ENCODE data around the gene CASK. TPM values are rescaled to one million over a fixed set of nuclear protein-coding genes. Genes with fewer than 3 reads are reported as not detected.
A peak's percentile ranks its signal among the peaks of the same experiment; 100 is the strongest.

Gene CASK
- total and polyA plus RNA-seq, 8 donors: 4.7 to 42.5 (median 22.9) TPM

DNA sequence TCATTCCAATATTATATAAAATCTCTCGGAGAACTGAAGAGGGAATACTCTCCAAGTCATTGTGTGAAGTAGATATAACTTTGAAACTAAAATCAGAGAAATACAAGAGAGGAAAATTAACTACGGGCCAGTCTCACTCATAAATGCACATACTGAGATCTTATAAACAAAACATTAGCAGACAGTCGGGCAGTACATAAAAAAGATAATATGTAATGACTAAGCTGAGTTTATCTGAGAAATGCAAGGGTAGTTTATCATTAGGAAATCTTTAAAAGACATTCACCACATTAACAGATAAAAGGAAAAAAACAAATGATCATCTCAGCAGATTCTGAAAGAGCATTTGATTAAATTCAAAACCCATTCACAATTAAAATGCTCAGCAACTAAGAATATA lies 359.5 kb downstream of the CASK start:
- intact Hi-C loops (cut with DNase I): no loop called here
- ATAC-seq: no peak
- peak; percentile 89 for FAIRE-seq
- Histone ChIP-seq H3K9me3 (no peaks in the 10 kb centered on the region), H3K36me3 (no peaks in the 10 kb centered on the region), H3K4me1 (no peaks in the 10 kb centered on the region), H3K27me3 (no peaks in the 10 kb centered on the region), H3K27ac (no peak overlapping the region), H3K4me3 (no peak overlapping the region)
- no peak for DNase-seq
- TF ChIP-seq, protein P1, sequence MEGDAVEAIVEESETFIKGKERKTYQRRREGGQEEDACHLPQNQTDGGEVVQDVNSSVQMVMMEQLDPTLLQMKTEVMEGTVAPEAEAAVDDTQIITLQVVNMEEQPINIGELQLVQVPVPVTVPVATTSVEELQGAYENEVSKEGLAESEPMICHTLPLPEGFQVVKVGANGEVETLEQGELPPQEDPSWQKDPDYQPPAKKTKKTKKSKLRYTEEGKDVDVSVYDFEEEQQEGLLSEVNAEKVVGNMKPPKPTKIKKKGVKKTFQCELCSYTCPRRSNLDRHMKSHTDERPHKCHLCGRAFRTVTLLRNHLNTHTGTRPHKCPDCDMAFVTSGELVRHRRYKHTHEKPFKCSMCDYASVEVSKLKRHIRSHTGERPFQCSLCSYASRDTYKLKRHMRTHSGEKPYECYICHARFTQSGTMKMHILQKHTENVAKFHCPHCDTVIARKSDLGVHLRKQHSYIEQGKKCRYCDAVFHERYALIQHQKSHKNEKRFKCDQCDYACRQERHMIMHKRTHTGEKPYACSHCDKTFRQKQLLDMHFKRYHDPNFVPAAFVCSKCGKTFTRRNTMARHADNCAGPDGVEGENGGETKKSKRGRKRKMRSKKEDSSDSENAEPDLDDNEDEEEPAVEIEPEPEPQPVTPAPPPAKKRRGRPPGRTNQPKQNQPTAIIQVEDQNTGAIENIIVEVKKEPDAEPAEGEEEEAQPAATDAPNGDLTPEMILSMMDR (IDR thresholded peaks at IDR 0.05): no peak
- WGBS, 2 donors: 56 to 59% methylated on average over 3 of the region's 3 CpGs

DNA sequence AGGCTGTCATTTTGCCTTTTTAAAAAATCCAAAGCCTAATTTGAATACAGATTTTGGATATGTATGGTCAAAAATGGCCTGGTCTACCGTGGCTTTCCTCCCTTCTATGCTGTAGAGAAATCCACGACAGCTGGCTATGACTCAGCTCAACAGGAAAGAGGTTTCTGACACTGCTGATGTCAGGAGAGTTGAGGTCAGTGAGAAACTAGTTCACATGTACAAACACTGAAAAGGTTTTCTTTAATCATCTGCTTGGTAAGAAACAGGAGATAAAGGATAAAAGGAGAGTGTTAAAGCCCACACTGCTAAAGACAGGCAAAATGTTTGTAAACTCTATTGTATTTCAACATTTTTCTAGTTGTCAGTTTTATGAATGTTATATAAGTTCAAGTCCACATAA lies 362.3 kb downstream of the CASK start:
- no peaks in the 10 kb centered on the region for H3K27me3 ChIP-seq
- H3K4me3 ChIP-seq: no peak overlapping the region
- DNase-seq (peak in 2 of 6 donors; percentile 2 to 18), FAIRE-seq (peak; percentile 74), ATAC-seq (peak in 3 of 4 donors; percentile 58 to 89 (median 74))
- H3K9me3 ChIP-seq: no peaks in the 10 kb centered on the region
- H3K36me3 ChIP-seq: no peaks in the 10 kb centered on the region
- WGBS, 2 donors: 39 to 53% methylated on average over 2 of the region's 2 CpGs
- TF ChIP-seq, protein P1 (IDR thresholded peaks at IDR 0.05): no peak
- no peaks in the 10 kb centered on the region for H3K4me1 ChIP-seq
- intact Hi-C loops (cut with DNase I): no loop called here
- peak overlapping the region in 1 of 4 donors; percentile 49 for H3K27ac ChIP-seq

DNA sequence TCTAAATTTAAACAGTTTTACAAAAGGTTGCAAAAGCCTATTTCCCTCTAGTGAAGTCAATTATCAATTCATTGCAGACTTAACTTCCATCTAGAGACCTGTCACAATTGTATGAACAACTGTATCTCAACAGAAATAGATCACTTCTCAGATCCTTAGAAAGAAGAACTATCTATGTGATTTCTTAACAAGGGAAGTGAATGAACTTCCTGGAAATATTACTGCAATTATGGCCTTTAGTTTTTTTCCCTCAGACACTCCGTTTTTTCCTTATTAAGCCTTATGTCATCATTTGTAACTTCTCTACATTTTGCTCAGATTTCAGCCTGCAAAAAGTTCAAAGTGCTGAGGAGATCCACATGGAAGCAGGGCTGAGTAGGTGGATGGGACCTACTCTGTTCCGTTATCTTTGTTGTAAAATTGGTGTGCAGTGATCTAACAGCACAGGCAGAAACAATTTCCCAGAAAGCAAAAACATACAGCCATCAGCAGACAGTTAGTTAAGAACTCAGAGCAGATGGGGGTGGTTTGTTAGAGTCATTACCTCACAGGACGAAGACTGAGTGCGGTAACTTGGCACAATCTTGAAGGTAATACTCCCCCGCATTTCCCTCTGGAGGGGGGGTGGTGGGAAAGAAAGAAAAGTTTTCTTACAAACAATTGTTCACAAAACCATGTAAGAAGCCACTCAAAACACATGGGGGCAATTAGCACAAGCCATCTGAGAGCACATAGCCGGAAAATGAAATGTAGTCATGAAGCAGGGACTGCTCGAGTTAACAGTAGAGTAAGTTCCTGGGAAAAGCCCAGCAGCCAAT lies 363.9 kb downstream of the CASK start:
- Histone ChIP-seq H3K4me3 (no peak overlapping the region), H3K9me3 (no peaks in the 10 kb centered on the region), H3K4me1 (no peaks in the 10 kb centered on the region), H3K27ac (no peak overlapping the region), H3K36me3 (no peaks in the 10 kb centered on the region), H3K27me3 (peaks cover 0 to 9% (median 0%) of the 10 kb centered on the region in 4 donors)
- no peak for DNase-seq
- TF ChIP-seq, protein P1 (IDR thresholded peaks at IDR 0.05): no peak
- WGBS, 2 donors: 59 to 70% methylated on average over 7 of the region's 7 CpGs
- peak in 2 of 4 donors; percentile 42 to 60 for ATAC-seq
- peak; percentile 72 for FAIRE-seq
- intact Hi-C loops (cut with DNase I): no loop called here

DNA sequence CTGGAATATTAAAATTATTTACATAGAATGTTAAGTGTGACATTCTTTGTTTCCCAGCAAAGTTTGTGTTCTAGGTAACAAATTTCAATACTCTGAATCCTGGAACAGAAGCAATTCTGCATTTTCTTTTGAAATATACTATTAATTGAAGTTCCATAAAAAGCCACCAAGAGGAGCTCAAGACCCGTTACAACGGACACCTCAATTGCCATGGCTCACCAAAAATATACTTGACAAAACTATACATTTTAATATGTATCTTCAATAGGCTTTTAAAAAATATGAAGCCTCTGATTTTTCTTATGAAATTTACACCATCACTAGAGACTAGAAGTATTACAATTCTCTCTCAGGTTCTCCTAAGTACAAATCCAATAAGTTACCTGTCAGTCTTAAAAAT lies 364.8 kb downstream of the CASK start:
- peak in 2 of 4 donors; percentile 59 for ATAC-seq
- DNase-seq: no peak
- Histone ChIP-seq H3K4me3 (no peak overlapping the region), H3K27me3 (peaks cover 0 to 9% (median 0%) of the 10 kb centered on the region in 4 donors), H3K27ac (no peak overlapping the region), H3K9me3 (no peaks in the 10 kb centered on the region), H3K4me1 (no peaks in the 10 kb centered on the region), H3K36me3 (no peaks in the 10 kb centered on the region)
- intact Hi-C loops (cut with DNase I): no loop called here
- TF ChIP-seq, protein P1 (IDR thresholded peaks at IDR 0.05): no peak
- WGBS, 2 donors: 20 to 35% methylated on average over 2 of the region's 2 CpGs
- FAIRE-seq: peak; percentile 57

DNA sequence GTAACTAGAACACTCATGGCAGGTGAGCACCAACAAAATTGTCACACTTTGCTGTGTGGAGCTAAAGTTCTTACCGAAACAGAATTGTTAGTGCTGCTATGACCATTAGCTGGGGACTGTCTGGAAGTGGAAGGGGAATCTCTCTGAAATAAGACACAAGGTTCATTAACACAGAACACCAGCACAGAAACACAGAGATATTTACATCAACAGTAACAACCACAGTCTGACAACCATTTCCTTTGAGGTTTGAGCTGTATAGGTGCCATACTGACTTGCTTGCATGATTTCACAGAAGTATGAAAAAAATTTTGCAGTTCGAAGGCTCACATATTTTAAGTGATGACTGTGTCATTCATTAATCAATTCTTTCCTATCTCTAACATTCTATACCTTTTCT lies 366.4 kb downstream of the CASK start:
- TF ChIP-seq, protein P1 (IDR thresholded peaks at IDR 0.05): no peak
- 63 to 80% methylated on average over 2 of the region's 2 CpGs for WGBS, 2 donors
- FAIRE-seq (no peak), DNase-seq (no peak), ATAC-seq (no peak)
- no peaks in the 10 kb centered on the region for H3K9me3 ChIP-seq
- H3K27me3 ChIP-seq: peaks cover 0 to 9% (median 0%) of the 10 kb centered on the region in 4 donors
- H3K36me3 ChIP-seq: no peaks in the 10 kb centered on the region
- no peak overlapping the region for H3K4me3 ChIP-seq
- intact Hi-C loops (cut with DNase I): no loop called here
- H3K4me1 ChIP-seq: no peaks in the 10 kb centered on the region
- no peak overlapping the region for H3K27ac ChIP-seq
